GM12891 (cell line): ENCODE measurements around the gene USF2.

Experiments used
- DNase-seq: peaks from one replicate; pipeline ENCODE4 v3.0.0; 2011; ENCODE audit warnings: low spot score; ENCODE audit not compliant: insufficient read length
- FAIRE-seq: peaks from 2 replicates; lab custom pipeline; 2011; peaks lifted over from hg19 to GRCh38; lab: Jason Lieb, UNC
- PAX5 ChIP-seq: IDR thresholded peaks from 2 replicates; pipeline ENCODE4 v1.6.1; 2011; ENCODE audit warnings: low read length, moderate library complexity, mild to moderate bottlenecking; ENCODE audit not compliant: insufficient read depth, severe bottlenecking
- POLR2A ChIP-seq: IDR thresholded peaks from 2 replicates; pipeline ENCODE4 v1.6.1; 2011; ENCODE audit warnings: low read depth, low read length, control low read depth
- POLR2AphosphoS5 ChIP-seq: IDR thresholded peaks from 2 replicates; pipeline ENCODE4 v1.6.1; 2011; ENCODE audit warnings: low read depth, low read length, control low read depth
- POU2F2 ChIP-seq: IDR thresholded peaks from 2 replicates; pipeline ENCODE4 v1.6.1; 2011; ENCODE audit warnings: low read depth, mild to moderate bottlenecking, control low read depth, low read length, moderate library complexity
- SPI1 ChIP-seq: IDR thresholded peaks from 2 replicates; pipeline ENCODE4 v1.6.1; 2011; ENCODE audit warnings: low read depth, low read length, control low read depth
- TAF1 ChIP-seq: IDR thresholded peaks from 2 replicates; pipeline ENCODE4 v1.6.1; 2011; ENCODE audit warnings: low read depth, low read length, control low read depth

Gene USF2

GRCh38 chr19:35240327-35240726 lies 28.4 kb upstream of the USF2 start:
- DNase-seq (no peak), FAIRE-seq (peak; percentile 70)

DNA sequence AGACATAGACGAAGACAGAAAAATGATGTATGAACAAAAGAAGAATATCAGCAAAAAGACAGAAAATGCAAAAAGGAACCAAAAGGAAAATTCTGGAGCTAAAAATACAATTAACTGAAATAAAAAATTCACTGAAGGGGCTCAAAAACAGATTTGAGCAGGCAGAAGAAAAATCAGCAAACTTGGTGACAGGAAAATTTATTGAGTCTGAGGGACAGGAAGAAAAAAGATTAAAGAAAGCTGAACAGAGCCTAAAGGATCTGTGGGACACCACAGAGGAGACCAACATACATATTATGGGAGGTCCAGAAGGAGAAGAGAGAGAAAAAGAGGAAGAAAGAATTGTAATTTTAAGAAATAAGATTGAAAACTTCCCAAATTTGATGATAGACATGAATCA lies 27.3 kb upstream of the USF2 start:
- FAIRE-seq = no peak
- no peak for DNase-seq
- TF ChIP-seq PAX5 = no peak
- TF ChIP-seq POU2F2 = no peak
- no peak for TF ChIP-seq TAF1
- TF ChIP-seq SPI1 = no peak
- no peak for TF ChIP-seq POLR2AphosphoS5
- TF ChIP-seq POLR2A = no peak

More at GRCh38 chr19:35240327-35240726, 28.4 kb upstream of the USF2 start:
- no peak for TF ChIP-seq POLR2AphosphoS5
- TF ChIP-seq SPI1 = peak; percentile 61
- no peak for TF ChIP-seq POLR2A

GRCh38 chr19:35246466-35247092 lies 22.2 kb upstream of the USF2 start:
- FAIRE-seq = no peak
- TF ChIP-seq PAX5 = no peak
- no peak for TF ChIP-seq POU2F2
- TF ChIP-seq TAF1 = no peak
- TF ChIP-seq POLR2A = no peak
- TF ChIP-seq POLR2AphosphoS5 = no peak
- TF ChIP-seq SPI1 = no peak
- DNase-seq = no peak

- FAIRE-seq (peak; percentile 96), DNase-seq (peak; percentile 53)
- TF ChIP-seq PAX5 (no peak), TAF1 (no peak), POLR2AphosphoS5 (no peak), SPI1 (no peak), POLR2A (0 out of 2 replicates have a peak, but pooled peaks have one; percentile 8), POU2F2 (0 out of 2 replicates have a peak, but pooled peaks have one; percentile 18)
Measured at GRCh38 chr19:35247526-35248309, 21.0 kb upstream of the USF2 start.

DNA sequence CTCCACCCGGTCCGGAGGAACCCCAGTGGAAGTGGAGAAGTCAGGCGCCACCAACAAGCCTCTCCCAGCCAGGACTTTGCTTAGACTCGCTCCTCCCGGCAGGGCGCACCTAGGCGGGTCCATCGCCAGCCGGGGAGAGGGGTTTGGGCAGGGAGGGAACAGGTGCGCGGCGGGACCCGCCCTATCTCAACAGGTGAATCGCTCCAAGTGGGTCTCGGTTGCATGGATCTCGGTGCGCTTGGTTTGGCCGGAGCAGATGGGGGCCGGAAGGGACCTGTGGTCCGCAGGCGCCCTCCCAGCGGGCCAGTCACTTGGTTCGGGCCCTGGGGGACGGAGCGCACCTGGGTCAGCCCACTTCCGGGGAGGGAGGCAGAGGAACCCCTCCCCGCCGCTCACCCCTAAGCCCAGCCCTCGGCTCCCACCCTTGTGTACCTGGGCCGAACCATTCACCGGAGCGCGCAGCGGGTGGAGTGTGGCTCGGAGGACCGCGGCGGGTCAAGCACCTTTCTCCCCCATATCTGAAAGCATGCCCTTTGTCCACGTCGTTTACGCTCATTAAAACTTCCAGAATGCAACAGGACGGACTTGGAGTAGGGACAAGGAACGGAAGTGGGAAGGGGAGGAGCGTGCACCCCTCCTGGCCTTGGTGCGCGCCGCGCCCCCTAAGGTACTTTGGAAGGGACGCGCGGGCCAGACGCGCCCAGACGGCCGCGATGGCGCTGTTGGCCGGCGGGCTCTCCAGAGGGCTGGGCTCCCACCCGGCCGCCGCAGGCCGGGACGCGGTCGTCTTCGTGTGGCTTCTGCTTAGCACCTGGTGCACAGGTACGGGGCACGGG lies 20.2 kb upstream of the USF2 start, which contains the start of gene LSR:
Gene LSR (plus strand): TSS at position 693 of the 836 bp plus-strand sequence. CDS start 21 bp downstream, at position 714.
- peak; percentile 86 for FAIRE-seq
- 0 out of 2 replicates have a peak, but pooled peaks have one; percentile 35 for TF ChIP-seq POU2F2
- peak; percentile 81 for TF ChIP-seq POLR2A
- no peak for TF ChIP-seq PAX5
- TF ChIP-seq POLR2AphosphoS5 = no peak
- TF ChIP-seq SPI1 = peak; percentile 36; the same call in 1 of the 2 replicates
- peak; percentile 44; the same call in 1 of the 2 replicates for TF ChIP-seq TAF1
- DNase-seq = peak; percentile 94

DNA sequence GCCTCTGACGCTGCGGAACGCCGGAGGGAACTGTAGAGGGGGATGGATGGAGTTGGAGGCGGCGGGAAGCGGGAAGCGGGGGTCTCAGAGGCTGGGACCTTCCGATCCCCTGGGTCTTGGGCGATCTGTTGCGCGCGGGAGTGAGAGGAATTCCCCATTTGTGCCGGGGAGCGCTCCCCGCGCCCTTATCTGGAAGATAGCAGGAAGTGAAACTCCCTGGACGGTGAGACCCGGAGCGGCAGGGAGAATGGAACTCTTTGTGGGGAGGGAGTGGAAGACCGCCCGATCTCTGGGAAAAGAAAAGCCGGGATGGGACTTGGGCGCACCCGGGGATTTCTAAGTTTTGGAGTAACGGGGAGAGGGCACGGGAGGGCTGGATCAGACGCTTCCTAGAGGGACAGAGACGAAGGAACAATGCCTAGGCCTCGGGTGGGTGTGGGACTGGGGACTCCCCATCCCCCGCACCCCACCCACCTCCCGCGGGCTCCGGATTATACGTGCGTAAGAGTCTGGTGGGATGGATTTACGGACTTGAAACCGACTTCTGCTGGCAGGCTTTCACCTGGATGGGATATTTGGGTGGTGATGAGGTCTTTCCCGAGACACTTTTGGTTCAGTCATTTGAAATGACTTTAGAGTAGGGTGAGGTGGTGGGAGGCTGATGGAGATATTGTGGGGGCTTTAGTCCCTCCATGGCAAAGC lies 19.5 kb upstream of the USF2 start:
- FAIRE-seq (no peak), DNase-seq (no peak)
- TF ChIP-seq SPI1 (peak; percentile 83), POLR2A (no peak)

DNA sequence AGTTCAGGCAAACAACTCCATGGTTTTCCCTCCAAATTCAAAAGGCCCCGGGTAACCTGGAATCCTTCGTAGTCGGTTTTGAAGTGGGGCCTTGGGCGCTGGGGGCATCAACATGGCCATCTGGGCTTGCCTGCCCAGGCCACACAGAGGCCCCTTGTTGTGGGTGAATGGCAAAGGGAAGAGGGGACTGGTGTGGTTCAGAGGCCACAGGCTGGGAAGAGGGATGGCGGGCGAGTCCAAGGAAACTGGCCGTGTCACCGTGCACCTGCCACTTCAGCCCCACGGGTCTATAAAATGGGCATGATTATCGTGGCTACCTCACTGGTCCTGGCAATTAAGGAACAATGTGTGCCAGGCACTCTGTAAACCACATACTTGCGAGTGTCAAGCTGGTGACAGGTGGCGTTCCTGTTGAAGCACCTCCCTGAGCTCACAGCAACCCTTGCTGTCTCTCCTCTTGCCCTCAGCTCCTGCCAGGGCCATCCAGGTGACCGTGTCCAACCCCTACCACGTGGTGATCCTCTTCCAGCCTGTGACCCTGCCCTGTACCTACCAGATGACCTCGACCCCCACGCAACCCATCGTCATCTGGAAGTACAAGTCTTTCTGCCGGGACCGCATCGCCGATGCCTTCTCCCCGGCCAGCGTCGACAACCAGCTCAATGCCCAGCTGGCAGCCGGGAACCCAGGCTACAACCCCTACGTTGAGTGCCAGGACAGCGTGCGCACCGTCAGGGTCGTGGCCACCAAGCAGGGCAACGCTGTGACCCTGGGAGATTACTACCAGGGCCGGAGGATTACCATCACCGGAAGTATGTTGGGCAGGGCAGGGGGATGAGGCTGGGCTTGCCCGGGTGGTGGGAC lies 18.7 kb upstream of the USF2 start:
- TF ChIP-seq POLR2A (no peak), PAX5 (no peak), TAF1 (no peak), POU2F2 (no peak), SPI1 (no peak), POLR2AphosphoS5 (no peak)
- DNase-seq = no peak
- FAIRE-seq = no peak

GRCh38 chr19:35251456-35251855 lies 17.3 kb upstream of the USF2 start:
- no peak for FAIRE-seq
- DNase-seq = no peak
- TF ChIP-seq POLR2A (no peak), SPI1 (no peak), POU2F2 (no peak), TAF1 (no peak), PAX5 (no peak), POLR2AphosphoS5 (no peak)
